Suprapubic skin (tissue), 4 donors: ENCODE data around the gene PDE1C. TPM values are rescaled to one million over a fixed set of nuclear protein-coding genes. Genes with fewer than 3 reads are reported as not detected.

Source experiments
- DNase-seq, 2 donors: peaks; one replicate each; pipeline ENCODE4 v3.0.0-alpha.2; 2019; ENCODE audit warnings: low spot score in 2 of 2
- H3K27ac ChIP-seq: fragments of 200-600 bp; sonication (generic); one replicate; pipeline ENCODE4 v1.5.1; 2019
- H3K27me3 ChIP-seq: fragments of 200-600 bp; sonication (generic); one replicate; pipeline ENCODE4 v1.5.1; 2019
- H3K36me3 ChIP-seq: fragments of 200-600 bp; sonication (generic); one replicate; pipeline ENCODE4 v1.5.1; 2019
- H3K4me1 ChIP-seq: fragments of 200-600 bp; sonication (generic); one replicate; pipeline ENCODE4 v1.5.1; 2019
- H3K4me3 ChIP-seq: fragments of 200-600 bp; sonication (generic); one replicate; pipeline ENCODE4 v1.5.1; 2019; ENCODE audit warnings: mild to moderate bottlenecking
- H3K9me3 ChIP-seq: fragments of 200-600 bp; sonication (generic); one replicate; pipeline ENCODE4 v1.5.1; 2019
- CTCF ChIP-seq, 2 donors: fragments of 200-600 bp in 1 of 2; fragments of 450-650 bp in 1 of 2; sonication (generic) in 1 of 2; IDR thresholded peaks; one replicate each; pipeline ENCODE4 v1.5.1; 2016 to 2019; ENCODE audit warnings: antibody characterized with exemption in 2 of 2, mild to moderate bottlenecking in 1 of 2, moderate library complexity in 1 of 2
- EP300 ChIP-seq: sonication (generic); formaldehyde crosslinking; IDR thresholded peaks from one replicate; pipeline ENCODE4 v1.6.1; 2017; ENCODE audit warnings: antibody characterized with exemption
- POLR2A ChIP-seq, 2 donors: fragments of 450-650 bp; IDR thresholded peaks; one replicate each; pipeline ENCODE4 v1.6.1; 2017; ENCODE audit warnings: antibody characterized with exemption in 2 of 2, mild to moderate bottlenecking in 2 of 2, moderate library complexity in 2 of 2
- POLR2AphosphoS5 ChIP-seq, 3 donors: sonication (generic); formaldehyde crosslinking; IDR thresholded peaks; one replicate each; pipeline ENCODE4 v1.6.1; 2017; ENCODE audit warnings: antibody characterized with exemption in 3 of 3
- whole genome bisulfite sequencing: methylation state at CpG from one replicate; pipeline ENCODE4 v1.1.5; 2018; 5-methylcytosine and 5-hydroxymethylcytosine counted together
- total RNA-seq, 4 donors: library from RNA; depleted of rRNA; stranded (reverse); fragments of >200 nt; gene quantifications; one replicate each; pipeline ENCODE4 v1.1.0, GENCODE V29; 2016

PDE1C gene
- total RNA-seq, 4 donors from 2014 or later = 0.64 to 1.8 (median 0.83) TPM

- no peaks in the 10 kb centered on the region for H3K9me3 ChIP-seq
- no peak overlapping the region for H3K27ac ChIP-seq
- DNase-seq = no peak
- no peaks in the 10 kb centered on the region for H3K36me3 ChIP-seq
- H3K4me3 ChIP-seq = no peak overlapping the region
- WGBS = 88% methylated on average over 2 of the region's 2 CpGs
- H3K27me3 ChIP-seq = no peaks in the 10 kb centered on the region
- H3K4me1 ChIP-seq = no peaks in the 10 kb centered on the region
- no peak for TF ChIP-seq POLR2AphosphoS5 (IDR thresholded peaks at IDR 0.05)
- TF ChIP-seq EP300 = no peak
- no peak for TF ChIP-seq CTCF (IDR thresholded peaks at IDR 0.05)
- no peak for TF ChIP-seq POLR2A (IDR thresholded peaks at IDR 0.05)
These were observed 115.7 kb downstream of the PDE1C start for GRCh38 chr7:31954500-31954899.

- no peak for DNase-seq
- no peak for TF ChIP-seq POLR2AphosphoS5 (IDR thresholded peaks at IDR 0.05)
- TF ChIP-seq CTCF (IDR thresholded peaks at IDR 0.05) = no peak
- TF ChIP-seq EP300 = no peak
- TF ChIP-seq POLR2A (IDR thresholded peaks at IDR 0.05) = no peak
- Histone ChIP-seq H3K36me3 (no peaks in the 10 kb centered on the region), H3K4me1 (no peaks in the 10 kb centered on the region), H3K4me3 (no peak overlapping the region), H3K9me3 (no peaks in the 10 kb centered on the region), H3K27ac (no peak overlapping the region), H3K27me3 (no peaks in the 10 kb centered on the region)
- 88% methylated on average over 2 of the region's 2 CpGs for WGBS
These were observed 116.8 kb downstream of the PDE1C start for GRCh38 chr7:31953432-31953831.

GRCh38 chr7:31950091-31950755 is 120.0 kb downstream of the PDE1C start:
- no peaks in the 10 kb centered on the region for H3K4me1 ChIP-seq
- WGBS = 79% methylated on average over 4 of the region's 4 CpGs
- H3K36me3 ChIP-seq = no peaks in the 10 kb centered on the region
- H3K27ac ChIP-seq = no peak overlapping the region
- no peak for TF ChIP-seq POLR2A (IDR thresholded peaks at IDR 0.05)
- TF ChIP-seq POLR2AphosphoS5 (IDR thresholded peaks at IDR 0.05) = no peak
- TF ChIP-seq EP300 = no peak
- no peak for TF ChIP-seq CTCF (IDR thresholded peaks at IDR 0.05)
- no peak overlapping the region for H3K4me3 ChIP-seq
- H3K27me3 ChIP-seq = no peaks in the 10 kb centered on the region
- no peak for DNase-seq
- H3K9me3 ChIP-seq = peaks cover 7% of the 10 kb centered on the region

- no peak overlapping the region for H3K27ac ChIP-seq
- H3K4me3 ChIP-seq = no peak overlapping the region
- TF ChIP-seq POLR2AphosphoS5 (IDR thresholded peaks at IDR 0.05) (no peak), POLR2A (IDR thresholded peaks at IDR 0.05) (no peak), CTCF (IDR thresholded peaks at IDR 0.05) (no peak), EP300 (no peak)
- H3K9me3 ChIP-seq = peaks cover 7% of the 10 kb centered on the region
- 83% methylated on average over 1 of the region's 1 CpG for whole genome bisulfite sequencing
- H3K4me1 ChIP-seq = no peaks in the 10 kb centered on the region
- no peaks in the 10 kb centered on the region for H3K36me3 ChIP-seq
- no peaks in the 10 kb centered on the region for H3K27me3 ChIP-seq
- no peak for DNase-seq
These were observed 122.2 kb downstream of the PDE1C start for GRCh38 chr7:31948029-31948428.

- H3K4me1 ChIP-seq = no peaks in the 10 kb centered on the region
- H3K27ac ChIP-seq = no peak overlapping the region
- no peaks in the 10 kb centered on the region for H3K27me3 ChIP-seq
- no peak for TF ChIP-seq POLR2A (IDR thresholded peaks at IDR 0.05)
- no peak for TF ChIP-seq POLR2AphosphoS5 (IDR thresholded peaks at IDR 0.05)
- TF ChIP-seq CTCF (IDR thresholded peaks at IDR 0.05) = no peak
- TF ChIP-seq EP300 = no peak
- no peaks in the 10 kb centered on the region for H3K36me3 ChIP-seq
- WGBS = 100% methylated on average over 1 of the region's 1 CpG
- no peaks in the 10 kb centered on the region for H3K9me3 ChIP-seq
- no peak overlapping the region for H3K4me3 ChIP-seq
- DNase-seq = no peak
These were observed 130.0 kb downstream of the PDE1C start for GRCh38 chr7:31940167-31940566.
